IPS DF 4.7 (cell line): ENCODE measurements around the gene CZIB.
A peak's percentile ranks its signal among the peaks of the same experiment; 100 is the strongest.

Experiments
- DNase-seq: peaks from one replicate; pipeline ENCODE4 v3.0.0-alpha.2; 2013; ENCODE audit warnings: low spot score; ENCODE audit errors: extremely low read depth

Gene CZIB

GRCh38 chr1:53220171-53220961, at the start of gene CZIB:
Gene CZIB (minus strand): TSS chr1:53220634. CDS start chr1:53220575, 59 bp downstream.
- peak; percentile 62 for DNase-seq

GRCh38 chr1:53270107-53270506, 49.7 kb upstream of the CZIB start:
- DNase-seq = no peak

- DNase-seq = no peak
Measured at GRCh38 chr1:53267761-53268160, 47.3 kb upstream of the CZIB start.

- no peak for DNase-seq
Measured at GRCh38 chr1:53266038-53266437, 45.6 kb upstream of the CZIB start.

DNA sequence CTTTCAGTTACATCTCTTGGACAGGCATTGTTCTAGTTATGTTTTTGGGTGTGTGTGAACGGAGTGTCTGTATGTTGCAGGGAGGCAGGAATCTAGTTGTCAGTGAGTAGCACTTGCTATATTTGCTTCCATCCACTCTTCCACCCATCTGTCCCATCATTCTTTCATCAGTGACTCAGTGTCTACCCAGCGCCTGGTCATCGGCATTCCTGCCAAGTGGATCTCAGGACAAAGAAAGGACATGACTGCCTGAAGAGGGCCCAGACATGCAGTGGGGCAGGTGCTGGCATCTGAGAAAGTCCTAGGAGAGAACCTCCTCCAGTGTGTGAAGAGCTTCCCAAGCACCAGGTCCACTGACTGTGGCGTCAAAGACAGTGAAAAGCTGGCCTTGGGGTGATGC, 45.1 kb upstream of the CZIB start:
- DNase-seq = no peak

DNA sequence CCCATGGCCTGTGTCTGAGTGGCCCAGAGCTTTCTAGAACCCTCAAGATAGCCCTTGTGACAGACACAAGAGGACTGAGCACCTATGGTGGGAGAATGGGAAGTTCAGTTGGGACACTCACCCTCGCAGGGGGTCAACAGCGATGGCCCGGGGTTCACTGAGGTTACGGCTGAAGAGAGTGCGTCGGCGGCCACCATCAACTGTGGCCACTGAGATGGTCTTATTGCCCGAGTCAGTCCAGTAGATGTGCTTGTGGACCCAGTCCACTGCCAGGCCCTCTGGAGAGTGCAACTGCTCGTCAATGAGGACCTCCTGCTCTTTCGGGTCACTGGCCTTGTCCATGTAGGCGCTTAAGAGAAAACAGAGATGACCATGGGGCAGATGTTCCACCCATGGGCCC, 43.6 kb upstream of the CZIB start:
- no peak for DNase-seq

DNA sequence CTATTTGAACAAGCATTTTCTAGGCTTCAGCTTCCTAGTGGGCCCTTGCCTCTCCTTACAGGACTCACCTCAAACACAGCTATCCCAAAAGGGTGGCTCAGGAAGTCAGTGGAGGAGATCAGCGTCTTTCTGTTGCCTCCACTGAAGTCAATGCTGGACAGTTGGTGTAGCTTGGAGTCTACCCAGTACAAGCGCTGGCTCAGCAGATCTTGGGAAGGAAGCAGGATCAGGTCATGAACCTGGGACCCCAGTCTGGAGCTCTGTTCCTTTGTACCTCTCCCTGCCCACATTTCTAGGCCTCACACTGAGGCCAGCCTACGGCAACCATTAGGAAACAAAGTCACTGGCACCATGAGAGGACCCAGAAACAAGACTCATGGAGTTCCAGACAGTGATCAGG, 41.6 kb upstream of the CZIB start:
- DNase-seq = no peak

GRCh38 chr1:53260631-53261247, 40.3 kb upstream of the CZIB start:
- no peak for DNase-seq

- no peak for DNase-seq
Measured at GRCh38 chr1:53259932-53260331, 39.5 kb upstream of the CZIB start.

DNA sequence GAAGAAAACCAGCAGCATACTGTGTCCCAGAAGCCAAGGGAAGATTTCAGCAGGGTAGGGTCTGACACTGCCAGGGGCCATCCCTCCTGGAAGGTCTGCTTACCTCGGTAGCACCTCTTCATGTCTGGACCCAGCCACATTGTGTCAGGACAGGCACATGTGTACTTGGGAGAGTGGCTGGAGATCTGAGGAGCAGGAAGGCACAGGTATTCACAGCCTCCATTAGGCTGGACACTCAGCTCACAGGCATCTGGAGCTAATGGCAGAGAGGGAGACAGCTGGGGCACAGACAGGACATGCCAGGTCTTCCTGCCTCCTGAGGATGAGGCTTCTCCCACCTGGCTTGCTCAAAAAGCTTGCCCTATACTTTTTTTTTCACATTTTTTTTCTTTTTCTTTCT, 37.8 kb upstream of the CZIB start:
- DNase-seq = no peak

DNA sequence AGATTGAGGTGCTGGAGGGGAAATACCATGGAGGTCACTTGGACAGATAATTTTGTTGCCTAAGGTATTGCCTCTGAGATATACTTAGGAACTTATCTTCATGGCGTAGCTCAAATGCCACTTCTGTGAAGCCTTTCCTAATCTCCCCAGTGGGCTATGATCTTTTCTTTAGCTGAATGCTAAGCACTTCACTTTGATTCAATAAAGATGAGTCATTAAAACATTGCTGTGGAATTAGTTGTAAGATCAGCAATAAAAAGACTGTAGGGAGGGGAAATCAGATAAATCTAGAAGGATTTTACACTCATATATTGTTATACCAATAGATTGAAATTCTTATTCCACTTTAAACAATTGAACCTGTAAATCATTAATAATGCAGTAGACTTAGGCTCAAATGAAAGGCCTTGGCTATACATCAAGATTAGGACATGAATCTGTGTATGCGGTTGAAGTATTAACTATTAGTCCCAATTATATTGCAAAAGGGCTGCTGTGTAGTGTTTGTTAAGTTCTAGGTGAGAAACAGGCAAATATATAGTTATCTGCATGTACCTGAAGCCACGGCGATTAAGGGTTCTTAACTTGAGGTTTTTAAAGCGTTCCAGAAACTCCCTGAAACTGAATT, 37.1 kb upstream of the CZIB start:
- DNase-seq = no peak

GRCh38 chr1:53256511-53257453, 36.3 kb upstream of the CZIB start:
- no peak for DNase-seq

DNA sequence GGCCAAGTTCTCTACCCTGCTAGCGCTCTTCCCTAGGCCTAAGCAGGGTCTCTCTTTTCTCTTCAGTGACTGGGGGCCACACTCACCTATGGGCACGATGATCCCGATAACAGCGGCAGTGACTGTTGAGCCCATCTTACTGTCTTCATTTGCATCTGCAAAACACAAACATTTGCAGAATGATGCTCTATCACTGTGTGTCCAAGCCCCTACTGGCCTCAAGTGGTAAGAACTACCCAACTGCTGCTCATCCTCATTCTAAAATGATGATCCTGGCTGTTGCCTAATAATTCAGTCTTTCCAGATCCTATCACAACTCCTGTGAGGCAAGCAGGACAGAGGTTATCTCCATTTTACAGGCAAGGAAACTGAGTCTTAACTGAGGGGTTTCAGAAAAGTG, 34.6 kb upstream of the CZIB start:
- DNase-seq = no peak

GRCh38 chr1:53254011-53254640, 33.7 kb upstream of the CZIB start:
- DNase-seq = no peak

DNA sequence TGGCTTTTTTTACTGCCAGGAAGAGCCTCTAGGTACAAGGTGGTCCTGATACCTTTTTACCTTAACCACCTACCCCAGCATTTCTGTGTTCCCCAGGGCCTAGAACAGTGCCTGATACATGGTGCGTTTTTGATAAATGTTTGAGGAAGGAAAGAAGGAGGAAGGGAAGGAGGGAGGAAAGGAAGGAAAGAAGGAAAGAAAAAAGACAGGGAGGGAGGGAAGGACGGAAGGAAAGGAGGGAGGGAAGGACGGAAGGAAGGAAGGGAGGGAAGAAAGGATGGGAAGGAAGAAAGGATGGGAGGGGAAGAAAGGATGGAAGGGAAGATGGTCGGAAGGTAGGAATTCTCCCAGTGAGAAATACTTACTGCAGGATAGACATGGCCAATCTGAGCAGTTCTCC, 29.9 kb upstream of the CZIB start:
- no peak for DNase-seq

DNA sequence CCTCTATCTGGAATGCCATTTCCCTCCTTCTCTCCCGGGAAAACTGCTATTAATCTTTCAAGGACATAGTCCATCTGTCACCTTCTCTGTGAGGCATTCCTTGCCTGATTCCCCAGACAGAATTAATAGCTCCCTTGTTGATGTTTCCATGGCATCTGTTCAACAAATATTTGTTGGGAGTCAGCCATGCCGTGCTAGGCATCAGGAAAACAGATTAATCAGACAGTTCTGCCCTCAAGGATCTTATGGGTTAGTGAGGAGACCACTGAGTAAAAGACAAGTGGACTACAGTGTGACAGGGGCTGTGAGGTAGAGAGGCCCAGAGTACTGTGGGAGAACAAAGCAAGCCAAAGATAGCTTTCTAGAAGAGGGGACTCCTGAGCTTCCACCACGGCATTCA, 29.3 kb upstream of the CZIB start:
- DNase-seq = no peak

DNA sequence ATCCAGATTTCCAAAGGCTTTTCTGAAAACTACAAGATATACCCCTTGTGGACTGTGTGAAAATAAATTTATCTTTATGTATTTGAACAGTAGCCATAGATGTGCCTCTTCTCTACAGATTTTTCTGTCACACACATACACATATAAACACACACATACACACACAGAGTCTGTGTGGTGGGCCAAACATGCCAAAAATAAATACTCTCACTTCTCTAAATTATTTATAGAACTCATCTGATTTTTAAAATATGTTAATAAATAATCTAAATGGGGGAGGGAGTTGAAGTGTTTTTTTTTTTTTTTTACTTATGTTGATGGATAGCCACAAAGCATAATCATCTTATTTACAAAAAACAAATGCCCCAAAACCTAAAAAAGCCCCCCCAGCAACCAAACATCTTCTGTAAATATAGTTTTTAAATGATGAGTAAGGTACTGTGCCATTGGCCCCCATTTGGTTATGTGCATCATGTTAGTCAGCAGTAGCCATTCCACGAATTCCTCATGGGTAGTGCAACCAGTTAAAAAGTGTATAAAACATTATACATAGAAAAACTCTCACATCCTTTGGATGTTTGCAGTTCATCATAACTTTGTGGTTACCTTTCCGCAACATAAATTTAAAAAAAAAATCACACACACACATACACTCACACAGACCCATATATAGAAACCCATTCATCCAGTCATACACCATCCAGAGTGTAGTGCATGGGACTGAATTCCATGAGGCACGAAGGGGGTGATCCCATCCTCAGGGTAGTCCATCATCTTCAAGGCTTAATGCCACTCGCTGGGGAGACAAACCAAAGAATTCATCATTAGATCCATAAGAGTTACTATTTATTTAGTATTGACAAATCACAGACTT, 26.1 kb upstream of the CZIB start:
- DNase-seq = no peak

DNA sequence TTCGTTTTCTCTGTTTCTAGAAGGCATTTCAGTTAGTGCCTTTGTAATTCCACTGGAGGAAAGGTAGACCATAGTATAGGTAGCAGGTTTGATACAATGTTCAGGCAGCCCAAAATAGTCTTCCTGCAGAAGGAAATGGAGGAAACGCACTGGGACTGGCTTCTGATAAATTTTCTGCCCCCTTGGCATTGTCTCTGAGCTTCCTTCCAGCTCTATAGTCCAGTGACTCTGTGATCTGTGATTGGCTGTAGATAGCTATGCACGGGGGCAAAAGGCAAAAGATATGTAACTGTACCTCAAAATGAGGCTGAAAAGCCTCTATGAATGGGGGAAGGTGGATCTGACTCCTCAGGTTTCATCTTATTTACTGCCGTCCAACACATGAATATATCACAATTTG, 23.7 kb upstream of the CZIB start:
- DNase-seq = no peak

- DNase-seq = no peak
Measured at GRCh38 chr1:53242381-53242780, 21.9 kb upstream of the CZIB start.

- DNase-seq = no peak
Measured at GRCh38 chr1:53241828-53242227, 21.4 kb upstream of the CZIB start.
